GM20000 (cell line): ENCODE results near the gene SPRING1.

Source experiments
- DNase-seq: peaks from one replicate; pipeline ENCODE4 v3.0.0; 2012; ENCODE audit warnings: low spot score
- TF ChIP-seq, protein P1 (sequence below): IDR thresholded peaks from 2 replicates; pipeline ENCODE4 v1.5.1; 2012; ENCODE audit warnings: mild to moderate bottlenecking, control low read depth; ENCODE audit errors: extremely low read depth, missing control alignments

SPRING1 gene

GRCh38 chr12:116689979-116690744 lies 47.7 kb downstream of the SPRING1 start:
- TF ChIP-seq, protein P1, sequence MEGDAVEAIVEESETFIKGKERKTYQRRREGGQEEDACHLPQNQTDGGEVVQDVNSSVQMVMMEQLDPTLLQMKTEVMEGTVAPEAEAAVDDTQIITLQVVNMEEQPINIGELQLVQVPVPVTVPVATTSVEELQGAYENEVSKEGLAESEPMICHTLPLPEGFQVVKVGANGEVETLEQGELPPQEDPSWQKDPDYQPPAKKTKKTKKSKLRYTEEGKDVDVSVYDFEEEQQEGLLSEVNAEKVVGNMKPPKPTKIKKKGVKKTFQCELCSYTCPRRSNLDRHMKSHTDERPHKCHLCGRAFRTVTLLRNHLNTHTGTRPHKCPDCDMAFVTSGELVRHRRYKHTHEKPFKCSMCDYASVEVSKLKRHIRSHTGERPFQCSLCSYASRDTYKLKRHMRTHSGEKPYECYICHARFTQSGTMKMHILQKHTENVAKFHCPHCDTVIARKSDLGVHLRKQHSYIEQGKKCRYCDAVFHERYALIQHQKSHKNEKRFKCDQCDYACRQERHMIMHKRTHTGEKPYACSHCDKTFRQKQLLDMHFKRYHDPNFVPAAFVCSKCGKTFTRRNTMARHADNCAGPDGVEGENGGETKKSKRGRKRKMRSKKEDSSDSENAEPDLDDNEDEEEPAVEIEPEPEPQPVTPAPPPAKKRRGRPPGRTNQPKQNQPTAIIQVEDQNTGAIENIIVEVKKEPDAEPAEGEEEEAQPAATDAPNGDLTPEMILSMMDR, result no peak
- DNase-seq, result no peak

GRCh38 chr12:116689521-116689920 lies 48.3 kb downstream of the SPRING1 start:
- no peak for DNase-seq
- TF ChIP-seq, protein P1, result no peak
